PC-3 (cell line): ENCODE measurements around the gene ADAM11.

Experiments used
- EZH2 ChIP-seq: fragments of 300-600 bp; sonication (generic); IDR thresholded peaks from one replicate; pipeline ENCODE4 v1.6.1; 2017; ENCODE audit warnings: antibody characterized with exemption, mild to moderate bottlenecking, low read length; ENCODE audit not compliant: unreplicated experiment
- TF ChIP-seq, protein P1 (sequence below): fragments of 300-600 bp; sonication (generic); conservative IDR thresholded peaks from 2 replicates; pipeline ENCODE4 v1.5.1; 2017; ENCODE audit warnings: antibody characterized with exemption, low read depth, mild to moderate bottlenecking, low read length

DNA sequence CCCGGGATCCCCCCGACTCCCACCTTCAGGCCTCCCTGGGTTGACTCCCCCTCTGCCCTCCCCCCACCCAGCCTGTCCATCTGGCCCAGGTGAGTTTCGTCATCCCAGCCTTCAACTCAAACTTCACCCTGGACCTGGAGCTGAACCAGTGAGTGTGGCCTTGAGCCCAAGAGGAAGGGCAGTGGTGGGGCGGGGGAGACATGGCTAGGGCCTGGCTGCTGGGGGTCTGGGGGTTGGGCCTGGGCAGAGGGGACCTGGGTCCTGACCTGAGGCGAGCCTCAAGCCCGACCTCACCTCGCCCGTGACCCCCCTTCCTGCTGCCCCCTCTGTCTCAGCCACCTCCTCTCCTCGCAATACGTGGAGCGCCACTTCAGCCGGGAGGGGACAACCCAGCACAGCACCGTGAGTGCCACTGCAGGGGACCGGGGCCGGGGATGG lies 10.9 kb downstream of the ADAM11 start:
- TF ChIP-seq, protein P1, sequence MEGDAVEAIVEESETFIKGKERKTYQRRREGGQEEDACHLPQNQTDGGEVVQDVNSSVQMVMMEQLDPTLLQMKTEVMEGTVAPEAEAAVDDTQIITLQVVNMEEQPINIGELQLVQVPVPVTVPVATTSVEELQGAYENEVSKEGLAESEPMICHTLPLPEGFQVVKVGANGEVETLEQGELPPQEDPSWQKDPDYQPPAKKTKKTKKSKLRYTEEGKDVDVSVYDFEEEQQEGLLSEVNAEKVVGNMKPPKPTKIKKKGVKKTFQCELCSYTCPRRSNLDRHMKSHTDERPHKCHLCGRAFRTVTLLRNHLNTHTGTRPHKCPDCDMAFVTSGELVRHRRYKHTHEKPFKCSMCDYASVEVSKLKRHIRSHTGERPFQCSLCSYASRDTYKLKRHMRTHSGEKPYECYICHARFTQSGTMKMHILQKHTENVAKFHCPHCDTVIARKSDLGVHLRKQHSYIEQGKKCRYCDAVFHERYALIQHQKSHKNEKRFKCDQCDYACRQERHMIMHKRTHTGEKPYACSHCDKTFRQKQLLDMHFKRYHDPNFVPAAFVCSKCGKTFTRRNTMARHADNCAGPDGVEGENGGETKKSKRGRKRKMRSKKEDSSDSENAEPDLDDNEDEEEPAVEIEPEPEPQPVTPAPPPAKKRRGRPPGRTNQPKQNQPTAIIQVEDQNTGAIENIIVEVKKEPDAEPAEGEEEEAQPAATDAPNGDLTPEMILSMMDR: no peak
- no peak for TF ChIP-seq EZH2
